CD14-positive monocyte (primary cell): ENCODE measurements around the gene ORAI3. TPM values are rescaled to one million over a fixed set of nuclear protein-coding genes. Genes with fewer than 3 reads are reported as not detected.

ENCODE experiments used
- DNase-seq, 3 donors: peaks; one replicate each; pipeline ENCODE4 v3.0.0-alpha.2; 2011 to 2022
- H2AFZ ChIP-seq: 2 replicates; pipeline ENCODE4 v1.6.0; 2012; ENCODE audit warnings: mild to moderate bottlenecking, low read depth, low read length, inconsistent platforms; ENCODE audit not compliant: insufficient read depth, poor library complexity, severe bottlenecking
- H3K27ac ChIP-seq, 2 donors: 1 replicate in 1 of 2; 2 replicates in 1 of 2; pipeline ENCODE4 v1.5.1; 2012 to 2013; ENCODE audit warnings: low read length in 2 of 2, control low read depth in 1 of 2, inconsistent platforms in 1 of 2, low read depth in 1 of 2, mild to moderate bottlenecking in 1 of 2
- H3K27me3 ChIP-seq, 2 donors: one replicate each; pipeline versions ENCODE4 v1.6.0 to v1.6.1; 2011 to 2013; ENCODE audit warnings: low read length in 2 of 2; ENCODE audit not compliant: control insufficient read depth in 2 of 2, insufficient read depth in 2 of 2
- H3K36me3 ChIP-seq, 2 donors: replicated peaks in 1 of 2; 1 replicate in 1 of 2; 2 replicates in 1 of 2; pipeline versions ENCODE4 v1.5.1 to v1.6.1; 2012 to 2013; ENCODE audit warnings: low read length in 2 of 2, control low read depth in 1 of 2, inconsistent platforms in 1 of 2, mild to moderate bottlenecking in 1 of 2; ENCODE audit not compliant: insufficient read depth in 2 of 2, control insufficient read depth in 1 of 2
- H3K4me1 ChIP-seq, 2 donors: 1 replicate in 1 of 2; 2 replicates in 1 of 2; pipeline versions ENCODE4 v1.5.1 to v1.6.1; 2012 to 2013; ENCODE audit warnings: low read length in 2 of 2, control low read depth in 1 of 2, inconsistent platforms in 1 of 2, mild to moderate bottlenecking in 1 of 2, moderate library complexity in 1 of 2; ENCODE audit not compliant: insufficient read depth in 2 of 2, control insufficient read depth in 1 of 2
- H3K4me2 ChIP-seq: replicated peaks from 2 replicates; pipeline ENCODE3; 2012; ENCODE audit warnings: low read length, moderate library complexity, mild to moderate bottlenecking; ENCODE audit not compliant: poor library complexity, severe bottlenecking; ENCODE audit errors: extremely low read depth
- H3K4me3 ChIP-seq, 3 experiments: fragments of 200-600 bp in 1 of 3; sonication (generic) in 1 of 3; replicated peaks in 1 of 3; 1 replicate in 2 of 3; 2 replicates in 1 of 3; pipeline ENCODE4 v1.5.1; 2011 to 2013; ENCODE audit warnings: low read length in 3 of 3, mild to moderate bottlenecking in 3 of 3, control low read depth in 2 of 3, low read depth in 2 of 3, inconsistent platforms in 1 of 3, moderate library complexity in 1 of 3
- H3K79me2 ChIP-seq: 2 replicates; pipeline ENCODE4 v1.6.0; 2012; ENCODE audit warnings: mild to moderate bottlenecking, control low read depth, inconsistent platforms, low read length, moderate library complexity; ENCODE audit not compliant: insufficient read depth
- H3K9ac ChIP-seq: 2 replicates; pipeline ENCODE4 v1.6.0; 2017; ENCODE audit warnings: low read length, mild to moderate bottlenecking; ENCODE audit not compliant: insufficient read depth, poor library complexity, severe bottlenecking
- H3K9me3 ChIP-seq, 2 donors: replicated peaks in 1 of 2; 1 replicate in 1 of 2; 2 replicates in 1 of 2; pipeline versions ENCODE4 v1.5.1 to v1.6.1; 2012 to 2013; ENCODE audit warnings: low read length in 2 of 2, control low read depth in 1 of 2; ENCODE audit not compliant: control insufficient read depth in 1 of 2, insufficient read depth in 1 of 2
- H4K20me1 ChIP-seq: 2 replicates; pipeline ENCODE4 v1.6.0; 2012; ENCODE audit warnings: mild to moderate bottlenecking, low read length, control low read depth, moderate library complexity; ENCODE audit not compliant: insufficient read depth
- H3K27ac Mint-ChIP-seq, 7 donors: one replicate each; pipeline ENCODE4 v1.8.0; 2020; ENCODE audit warnings: mild to moderate bottlenecking in 7 of 7, mixed read lengths in 7 of 7, moderate library complexity in 6 of 7, inconsistent platforms in 2 of 7
- H3K27me3 Mint-ChIP-seq, 3 donors: one replicate each; pipeline ENCODE4 v1.8.0; 2021 to 2022; ENCODE audit warnings: low read depth in 3 of 3, mild to moderate bottlenecking in 3 of 3, mixed read lengths in 3 of 3, moderate library complexity in 3 of 3, inconsistent platforms in 1 of 3
- H3K36me3 Mint-ChIP-seq, 2 donors: one replicate each; pipeline ENCODE4 v1.8.0; 2020; ENCODE audit warnings: mixed read lengths in 2 of 2, inconsistent platforms in 1 of 2, mild to moderate bottlenecking in 1 of 2
- H3K4me1 Mint-ChIP-seq: one replicate; pipeline ENCODE4 v1.8.0; 2020; ENCODE audit warnings: mild to moderate bottlenecking, mixed read lengths
- H3K4me3 Mint-ChIP-seq, 2 donors: one replicate each; pipeline ENCODE4 v1.8.0; 2020; ENCODE audit warnings: mild to moderate bottlenecking in 2 of 2, mixed read lengths in 2 of 2, moderate library complexity in 1 of 2
- H3K9me3 Mint-ChIP-seq, 7 donors: one replicate each; pipeline ENCODE4 v1.8.0; 2020 to 2022; ENCODE audit warnings: mixed read lengths in 7 of 7, mild to moderate bottlenecking in 6 of 7, moderate library complexity in 6 of 7, inconsistent platforms in 2 of 7
- CTCF ChIP-seq: fragments of 200-600 bp; IDR thresholded peaks from one replicate; pipeline ENCODE4 v1.8.0; 2022; ENCODE audit warnings: antibody characterized with exemption, mild to moderate bottlenecking
- WGBS: methylation state at CpG from one replicate; pipeline ENCODE4 v1.1.5; 2013; ENCODE audit warnings: missing lambda C conversion rate; ENCODE audit not compliant: insufficient coverage; 5-methylcytosine and 5-hydroxymethylcytosine counted together
- intact Hi-C, 2 donors: fragments of 100-400 bp; cut with micrococcal nuclease; formaldehyde crosslinking; loops; one replicate each; pipeline versions ENCODE4 v1.15.0 to v1.15.1; 2023
- polyA plus RNA-seq, 3 donors: library from polyadenylated mRNA; depleted of rRNA in 1 of 3; unstranded in 2 of 3; stranded (reverse) in 1 of 3; fragments of 300-500 nt in 2 of 3; fragments of >200 nt in 1 of 3; fragmentation: Illumina TruSeq in 2 of 3; gene quantifications; 1 replicate in 2 of 3; 2 replicates in 1 of 3; pipeline ENCODE4 v1.2.3, GENCODE V29; 2012 to 2021

ORAI3 gene
- polyA plus RNA-seq, 3 donors, result 34.3 to 80.3 (median 76.8) TPM

GRCh38 chr16:30982548-30983288 is 33.9 kb downstream of the ORAI3 start:
- Histone ChIP-seq H3K9me3 (no peaks in the 10 kb centered on the region), H3K36me3 (peaks cover 51 to 66% of the 10 kb centered on the region in 2 donors), H3K4me2 (no peak overlapping the region), H2AFZ (no peak overlapping the region), H3K27me3 (no peaks in the 10 kb centered on the region), H3K4me1 (peaks cover 8 to 14% of the 10 kb centered on the region in 2 donors), H3K9ac (no peak overlapping the region), H3K79me2 (no peaks in the 10 kb centered on the region), H4K20me1 (peaks cover 7% of the 10 kb centered on the region), H3K27ac (no peak overlapping the region), H3K4me3 (no peak overlapping the region)
- Mint-ChIP-seq H3K4me1 (peaks cover 4% of the 10 kb centered on the region), H3K36me3 (peaks cover 47 to 71% of the 10 kb centered on the region in 2 donors), H3K4me3 (no peak overlapping the region), H3K27ac (peak overlapping the region in 6 of 7 donors; percentile 6 to 52 (median 34)), H3K9me3 (peaks cover 0 to 3% (median 0%) of the 10 kb centered on the region in 7 donors), H3K27me3 (peaks cover 0 to 2% (median 0%) of the 10 kb centered on the region in 3 donors)
- 93% methylated on average over 14 of the region's 17 CpGs for WGBS
- no peak for TF ChIP-seq CTCF
- DNase-seq, result no peak
- intact Hi-C loops, result loop anchor here (10.0 kb wide), 3 partner anchors 172 to 882 kb away; partner anchors contain the start of gene PRSS36 (in 1 of the 2)

- WGBS, result 89% methylated on average over 25 of the region's 25 CpGs
- Histone ChIP-seq H2AFZ (no peak overlapping the region), H3K4me2 (no peak overlapping the region), H3K36me3 (peaks cover 47 to 59% of the 10 kb centered on the region in 2 donors), H3K4me3 (no peak overlapping the region), H3K4me1 (peaks cover 8 to 14% of the 10 kb centered on the region in 2 donors), H4K20me1 (peaks cover 5% of the 10 kb centered on the region), H3K9me3 (no peaks in the 10 kb centered on the region), H3K27ac (no peak overlapping the region), H3K27me3 (no peaks in the 10 kb centered on the region), H3K9ac (no peak overlapping the region), H3K79me2 (no peaks in the 10 kb centered on the region)
- H3K4me1 Mint-ChIP-seq, result peaks cover 4% of the 10 kb centered on the region
- peaks cover 43 to 64% of the 10 kb centered on the region in 2 donors for H3K36me3 Mint-ChIP-seq
- intact Hi-C loops, result loop anchor here (10.0 kb wide), 3 partner anchors 171 to 881 kb away; partner anchors contain the start of gene PRSS36 (in 1 of the 2)
- DNase-seq, result no peak
- H3K27me3 Mint-ChIP-seq, result peaks cover 0 to 2% (median 0%) of the 10 kb centered on the region in 3 donors
- H3K9me3 Mint-ChIP-seq, result peaks cover 0 to 3% (median 0%) of the 10 kb centered on the region in 7 donors
- H3K27ac Mint-ChIP-seq, result peak overlapping the region in 5 of 7 donors; percentile 11 to 40 (median 22)
- no peak for TF ChIP-seq CTCF
- H3K4me3 Mint-ChIP-seq, result no peak overlapping the region
Measured at GRCh38 chr16:30983289-30983889, 34.5 kb downstream of the ORAI3 start.
